ENCODE data around the gene HDGFL1. TPM values are rescaled to one million over a fixed set of nuclear protein-coding genes. Genes with fewer than 3 reads are reported as not detected.

Gene HDGFL1
- total RNA-seq, 1 donor from 2014 or later: not detected

DNA sequence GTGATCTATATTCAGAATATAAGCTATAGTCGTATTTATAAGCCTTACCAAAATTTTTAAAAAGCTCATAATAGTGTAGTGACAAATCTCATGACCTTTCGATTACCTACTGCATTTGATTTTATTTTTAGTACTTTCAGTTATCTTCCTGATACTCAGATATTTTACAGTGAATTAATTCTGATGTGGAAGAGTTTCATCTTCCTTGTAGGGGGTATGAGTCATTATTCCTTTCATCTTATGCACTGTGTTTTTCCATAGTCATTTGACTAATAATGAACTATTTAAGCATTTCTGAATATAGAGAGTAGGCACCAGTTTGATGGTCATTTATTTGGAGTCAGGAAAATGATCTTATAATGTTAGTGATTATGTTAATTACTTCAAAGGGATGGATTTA is 36.4 kb downstream of the HDGFL1 start:
- TF ChIP-seq CTCF (conservative IDR thresholded peaks at IDR 0.05; ENCODE audit: low read depth, low read length): no peak
- H3K4me3 ChIP-seq (ENCODE audit: low read depth, low read length): no peak overlapping the region
- DNase-seq (ENCODE audit: low read depth): no peak

GRCh38 chr6:22610127-22610526 is 40.8 kb downstream of the HDGFL1 start:
- H3K4me3 ChIP-seq (ENCODE audit: low read depth, low read length): no peak overlapping the region
- TF ChIP-seq CTCF (conservative IDR thresholded peaks at IDR 0.05; ENCODE audit: low read depth, low read length): no peak
- DNase-seq (ENCODE audit: low read depth): no peak

DNA sequence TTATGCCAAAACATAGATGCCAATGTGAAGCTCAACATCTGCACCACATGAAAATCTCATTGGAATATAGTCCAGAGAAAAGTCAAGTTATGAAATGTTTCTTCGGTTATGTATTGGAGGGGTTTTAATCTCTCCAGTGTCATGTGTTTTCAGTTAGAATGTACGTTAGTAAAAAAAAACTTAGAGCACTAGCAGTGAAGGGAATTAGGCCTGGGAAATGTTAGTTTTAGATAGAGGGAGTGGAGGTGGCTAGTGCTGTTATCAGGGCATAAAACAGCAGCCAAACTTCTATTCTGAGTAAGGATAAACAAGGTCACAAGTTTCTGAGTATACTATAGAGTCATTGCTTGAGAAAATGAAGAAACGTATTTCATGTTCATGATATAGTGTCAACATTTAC is 42.9 kb downstream of the HDGFL1 start:
- no peak for TF ChIP-seq CTCF (conservative IDR thresholded peaks at IDR 0.05; ENCODE audit: low read depth, low read length)
- DNase-seq (ENCODE audit: low read depth): no peak
- H3K4me3 ChIP-seq (ENCODE audit: low read depth, low read length): no peak overlapping the region

GRCh38 chr6:22613051-22613450 is 43.7 kb downstream of the HDGFL1 start:
- no peak for TF ChIP-seq CTCF (conservative IDR thresholded peaks at IDR 0.05; ENCODE audit: low read depth, low read length)
- no peak for DNase-seq (ENCODE audit: low read depth)
- H3K4me3 ChIP-seq (ENCODE audit: low read depth, low read length): no peak overlapping the region

DNA sequence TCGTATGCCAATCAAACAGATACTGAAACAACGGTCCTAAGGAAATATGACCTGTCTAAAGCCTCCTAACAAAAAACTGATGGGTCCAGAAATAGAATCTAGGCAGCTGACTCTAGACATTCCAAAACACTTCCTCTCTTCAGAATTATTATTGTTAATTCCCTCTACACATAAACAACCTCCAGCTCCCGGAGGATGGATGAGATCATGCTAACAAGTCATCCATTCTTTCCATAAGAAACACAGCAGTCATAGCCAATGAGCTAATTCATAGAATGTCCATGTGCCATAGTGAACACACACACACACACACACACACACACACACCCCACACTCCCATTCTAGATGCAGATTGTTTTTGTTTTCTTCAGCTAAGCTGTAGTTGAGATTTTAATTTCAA is 44.3 kb downstream of the HDGFL1 start:
- H3K4me3 ChIP-seq (ENCODE audit: low read depth, low read length): no peak overlapping the region
- no peak for DNase-seq (ENCODE audit: low read depth)
- no peak for TF ChIP-seq CTCF (conservative IDR thresholded peaks at IDR 0.05; ENCODE audit: low read depth, low read length)

DNA sequence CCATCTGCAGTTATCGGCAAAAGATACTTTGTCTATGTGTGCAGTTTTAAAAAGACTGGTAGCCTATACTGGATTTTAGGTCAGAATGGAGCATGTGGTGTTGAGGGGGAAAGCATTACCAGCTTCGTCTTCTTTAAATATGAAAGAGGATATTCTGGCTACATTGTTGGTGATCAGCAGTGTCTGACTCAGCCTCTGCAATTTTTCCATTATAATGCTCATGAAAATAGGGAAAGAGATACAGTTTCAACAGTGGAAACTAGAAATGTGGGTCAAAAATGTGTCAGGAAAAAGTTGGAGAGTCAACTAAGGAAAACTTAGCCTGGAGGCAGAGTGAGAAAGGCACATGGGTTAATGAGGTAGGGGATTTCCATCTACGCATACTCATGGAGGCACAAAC is 45.2 kb downstream of the HDGFL1 start:
- no peak for DNase-seq (ENCODE audit: low read depth)

More for the DNA sequence above, 45.2 kb downstream of the HDGFL1 start:
- H3K4me3 ChIP-seq (ENCODE audit: low read depth, low read length): no peak overlapping the region
- TF ChIP-seq CTCF (conservative IDR thresholded peaks at IDR 0.05; ENCODE audit: low read depth, low read length): no peak
